Measurements from ENCODE around the gene NCAM2. TPM values are rescaled to one million over a fixed set of nuclear protein-coding genes. Genes with fewer than 3 reads are reported as not detected.

The NCAM2 gene
- total and polyA plus RNA-seq, 2 donors = 0.34 to 0.52 TPM

DNA sequence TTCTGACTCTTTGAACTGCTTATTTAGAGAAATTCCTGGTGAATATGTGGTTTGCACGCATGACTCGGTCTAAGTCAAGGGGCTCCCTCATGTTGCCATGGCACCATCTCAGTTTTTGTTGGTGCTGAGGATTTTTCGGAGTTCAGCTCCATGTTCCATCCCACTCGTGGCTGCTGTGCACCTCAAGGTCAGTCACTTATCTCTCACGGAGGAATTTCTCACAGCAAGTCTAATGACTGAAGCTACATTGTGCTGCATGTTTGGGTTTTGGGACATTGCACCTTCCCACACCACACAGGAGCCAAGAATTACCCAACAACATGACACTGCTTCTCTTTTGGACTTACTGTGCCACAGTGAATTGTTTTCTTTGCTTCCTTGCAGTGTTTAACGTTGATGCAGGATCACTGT is 269.9 kb downstream of the NCAM2 start:
- Histone ChIP-seq H3K27ac (ENCODE audit: low read depth in 1 of 2, low read length in 1 of 2) (no peak overlapping the region), H3K36me3 (ENCODE audit: control insufficient read depth in 2 of 2, insufficient read depth in 2 of 2, low read length in 1 of 2) (no peaks in the 10 kb centered on the region), H3K4me1 (ENCODE audit: control insufficient read depth in 2 of 2, insufficient read depth in 2 of 2, low read length in 2 of 2) (no peaks in the 10 kb centered on the region), H3K4me3 (ENCODE audit: low read length in 2 of 2) (no peak overlapping the region), H3K9me3 (ENCODE audit: control insufficient read depth in 2 of 2, insufficient read depth in 1 of 2, low read length in 1 of 2) (no peaks in the 10 kb centered on the region), H3K27me3 (ENCODE audit: control insufficient read depth in 2 of 2, insufficient read depth in 1 of 2, low read length in 1 of 2) (no peaks in the 10 kb centered on the region)
- WGBS = 92% methylated on average over 6 of the region's 6 CpGs
- DNase-seq (ENCODE audit: low read depth in 6 of 9, low spot score in 9 of 9) = no peak

- Histone ChIP-seq H3K36me3 (ENCODE audit: control insufficient read depth in 2 of 2, insufficient read depth in 2 of 2, low read length in 1 of 2) (no peaks in the 10 kb centered on the region), H3K27ac (ENCODE audit: low read depth in 1 of 2, low read length in 1 of 2) (no peak overlapping the region), H3K9me3 (ENCODE audit: control insufficient read depth in 2 of 2, insufficient read depth in 1 of 2, low read length in 1 of 2) (no peaks in the 10 kb centered on the region), H3K4me1 (ENCODE audit: control insufficient read depth in 2 of 2, insufficient read depth in 2 of 2, low read length in 2 of 2) (no peaks in the 10 kb centered on the region), H3K4me3 (ENCODE audit: low read length in 2 of 2) (no peak overlapping the region), H3K27me3 (ENCODE audit: control insufficient read depth in 2 of 2, insufficient read depth in 1 of 2, low read length in 1 of 2) (no peaks in the 10 kb centered on the region)
- DNase-seq (ENCODE audit: low read depth in 6 of 9, low spot score in 9 of 9) = no peak
These were observed 270.7 kb downstream of the NCAM2 start for GRCh38 chr21:21268885-21269284.

- Histone ChIP-seq H3K27ac (ENCODE audit: low read depth in 1 of 2, low read length in 1 of 2) (no peak overlapping the region), H3K36me3 (ENCODE audit: control insufficient read depth in 2 of 2, insufficient read depth in 2 of 2, low read length in 1 of 2) (no peaks in the 10 kb centered on the region), H3K4me3 (ENCODE audit: low read length in 2 of 2) (no peak overlapping the region), H3K4me1 (ENCODE audit: control insufficient read depth in 2 of 2, insufficient read depth in 2 of 2, low read length in 2 of 2) (no peaks in the 10 kb centered on the region), H3K27me3 (ENCODE audit: control insufficient read depth in 2 of 2, insufficient read depth in 1 of 2, low read length in 1 of 2) (no peaks in the 10 kb centered on the region), H3K9me3 (ENCODE audit: control insufficient read depth in 2 of 2, insufficient read depth in 1 of 2, low read length in 1 of 2) (no peaks in the 10 kb centered on the region)
- WGBS = 91% methylated on average over 13 of the region's 13 CpGs
- no peak for DNase-seq (ENCODE audit: low read depth in 6 of 9, low spot score in 9 of 9)
These were observed 281.1 kb downstream of the NCAM2 start for GRCh38 chr21:21279193-21279901.

- Histone ChIP-seq H3K4me1 (ENCODE audit: control insufficient read depth in 2 of 2, insufficient read depth in 2 of 2, low read length in 2 of 2) (no peaks in the 10 kb centered on the region), H3K4me3 (ENCODE audit: low read length in 2 of 2) (no peak overlapping the region), H3K27me3 (ENCODE audit: control insufficient read depth in 2 of 2, insufficient read depth in 1 of 2, low read length in 1 of 2) (no peaks in the 10 kb centered on the region), H3K27ac (ENCODE audit: low read depth in 1 of 2, low read length in 1 of 2) (no peak overlapping the region), H3K9me3 (ENCODE audit: control insufficient read depth in 2 of 2, insufficient read depth in 1 of 2, low read length in 1 of 2) (no peaks in the 10 kb centered on the region), H3K36me3 (ENCODE audit: control insufficient read depth in 2 of 2, insufficient read depth in 2 of 2, low read length in 1 of 2) (no peaks in the 10 kb centered on the region)
- WGBS = 96% methylated on average over 2 of the region's 2 CpGs
- DNase-seq (ENCODE audit: low read depth in 6 of 9, low spot score in 9 of 9) = no peak
These were observed 285.6 kb downstream of the NCAM2 start for GRCh38 chr21:21283810-21284209.

DNA sequence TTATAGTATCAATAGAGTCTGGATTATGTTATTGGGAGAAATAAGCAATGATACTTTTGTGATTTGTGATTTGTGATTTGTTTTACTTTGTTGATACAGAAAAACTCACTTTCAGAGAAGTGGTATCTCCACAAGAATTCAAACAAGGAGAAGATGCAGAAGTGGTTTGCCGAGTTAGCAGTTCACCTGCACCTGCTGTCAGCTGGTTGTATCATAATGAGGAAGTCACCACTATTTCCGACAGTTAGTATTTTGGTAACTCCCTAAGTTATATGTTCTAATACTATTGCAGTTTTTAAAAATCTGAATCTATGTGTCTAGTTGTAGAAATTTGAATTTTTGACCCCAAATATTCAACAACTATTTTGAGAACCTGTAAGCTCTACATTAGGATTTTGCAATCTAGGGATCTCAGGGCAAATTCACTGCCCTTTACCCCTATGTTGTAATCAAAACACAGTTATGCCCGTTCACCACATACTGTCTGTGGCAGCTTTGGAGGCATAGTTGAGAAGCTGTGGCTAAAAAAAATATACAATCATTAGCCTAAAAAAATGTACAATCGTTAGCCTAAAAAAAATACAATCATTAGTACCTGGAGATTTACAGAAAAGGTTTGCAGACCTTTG is 288.1 kb downstream of the NCAM2 start:
- H3K36me3 ChIP-seq (ENCODE audit: control insufficient read depth in 2 of 2, insufficient read depth in 2 of 2, low read length in 1 of 2) = no peaks in the 10 kb centered on the region
- DNase-seq (ENCODE audit: low read depth in 6 of 9, low spot score in 9 of 9) = no peak
- H3K27me3 ChIP-seq (ENCODE audit: control insufficient read depth in 2 of 2, insufficient read depth in 1 of 2, low read length in 1 of 2) = no peaks in the 10 kb centered on the region
- no peaks in the 10 kb centered on the region for H3K9me3 ChIP-seq (ENCODE audit: control insufficient read depth in 2 of 2, insufficient read depth in 1 of 2, low read length in 1 of 2)
- 43% methylated on average over 4 of the region's 4 CpGs for WGBS
- H3K4me1 ChIP-seq (ENCODE audit: control insufficient read depth in 2 of 2, insufficient read depth in 2 of 2, low read length in 2 of 2) = no peaks in the 10 kb centered on the region
- no peak overlapping the region for H3K27ac ChIP-seq (ENCODE audit: low read depth in 1 of 2, low read length in 1 of 2)
- no peak overlapping the region for H3K4me3 ChIP-seq (ENCODE audit: low read length in 2 of 2)

GRCh38 chr21:21290751-21291150 is 292.5 kb downstream of the NCAM2 start:
- Histone ChIP-seq H3K27me3 (ENCODE audit: control insufficient read depth in 2 of 2, insufficient read depth in 1 of 2, low read length in 1 of 2) (no peaks in the 10 kb centered on the region), H3K4me3 (ENCODE audit: low read length in 2 of 2) (no peak overlapping the region), H3K9me3 (ENCODE audit: control insufficient read depth in 2 of 2, insufficient read depth in 1 of 2, low read length in 1 of 2) (no peaks in the 10 kb centered on the region), H3K36me3 (ENCODE audit: control insufficient read depth in 2 of 2, insufficient read depth in 2 of 2, low read length in 1 of 2) (no peaks in the 10 kb centered on the region), H3K27ac (ENCODE audit: low read depth in 1 of 2, low read length in 1 of 2) (no peak overlapping the region), H3K4me1 (ENCODE audit: control insufficient read depth in 2 of 2, insufficient read depth in 2 of 2, low read length in 2 of 2) (no peaks in the 10 kb centered on the region)
- DNase-seq (ENCODE audit: low read depth in 6 of 9, low spot score in 9 of 9) = no peak
- WGBS = 96% methylated on average over 4 of the region's 4 CpGs

GRCh38 chr21:21291883-21292569 is 293.8 kb downstream of the NCAM2 start:
- no peaks in the 10 kb centered on the region for H3K4me1 ChIP-seq (ENCODE audit: control insufficient read depth in 2 of 2, insufficient read depth in 2 of 2, low read length in 2 of 2)
- DNase-seq (ENCODE audit: low read depth in 6 of 9, low spot score in 9 of 9) = no peak

DNA sequence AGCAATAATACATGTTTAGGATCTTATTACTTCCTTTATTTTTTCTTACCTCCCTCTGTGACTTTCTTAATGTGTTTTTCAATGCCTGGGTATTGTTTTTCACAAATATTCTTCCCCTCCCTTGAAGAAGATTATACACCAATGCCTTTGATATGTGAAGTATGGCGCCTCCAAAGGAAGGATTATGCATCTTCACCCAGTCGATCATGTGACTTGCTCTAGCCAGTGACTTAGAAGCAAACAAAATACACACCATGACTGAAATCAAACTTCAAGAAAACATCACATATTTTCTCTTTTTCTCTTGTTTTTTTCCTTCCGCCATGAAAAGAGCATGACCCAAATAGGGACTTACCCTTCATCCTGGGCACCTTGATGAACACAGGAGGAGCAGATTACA is 297.1 kb downstream of the NCAM2 start:
- Histone ChIP-seq H3K27me3 (ENCODE audit: control insufficient read depth in 2 of 2, insufficient read depth in 1 of 2, low read length in 1 of 2) (no peaks in the 10 kb centered on the region), H3K4me1 (ENCODE audit: control insufficient read depth in 2 of 2, insufficient read depth in 2 of 2, low read length in 2 of 2) (no peaks in the 10 kb centered on the region), H3K4me3 (ENCODE audit: low read length in 2 of 2) (no peak overlapping the region), H3K27ac (ENCODE audit: low read depth in 1 of 2, low read length in 1 of 2) (no peak overlapping the region), H3K36me3 (ENCODE audit: control insufficient read depth in 2 of 2, insufficient read depth in 2 of 2, low read length in 1 of 2) (no peaks in the 10 kb centered on the region), H3K9me3 (ENCODE audit: control insufficient read depth in 2 of 2, insufficient read depth in 1 of 2, low read length in 1 of 2) (no peaks in the 10 kb centered on the region)
- no peak for DNase-seq (ENCODE audit: low read depth in 6 of 9, low spot score in 9 of 9)
- WGBS = 94% methylated on average over 3 of the region's 3 CpGs

More at GRCh38 chr21:21291883-21292569, 293.8 kb downstream of the NCAM2 start:
- Histone ChIP-seq H3K27ac (ENCODE audit: low read depth in 1 of 2, low read length in 1 of 2) (no peak overlapping the region), H3K4me3 (ENCODE audit: low read length in 2 of 2) (no peak overlapping the region), H3K27me3 (ENCODE audit: control insufficient read depth in 2 of 2, insufficient read depth in 1 of 2, low read length in 1 of 2) (no peaks in the 10 kb centered on the region), H3K36me3 (ENCODE audit: control insufficient read depth in 2 of 2, insufficient read depth in 2 of 2, low read length in 1 of 2) (no peaks in the 10 kb centered on the region), H3K9me3 (ENCODE audit: control insufficient read depth in 2 of 2, insufficient read depth in 1 of 2, low read length in 1 of 2) (no peaks in the 10 kb centered on the region)
- 96% methylated on average over 3 of the region's 3 CpGs for WGBS

- DNase-seq (ENCODE audit: low read depth in 6 of 9, low spot score in 9 of 9) = no peak
- H3K9me3 ChIP-seq (ENCODE audit: control insufficient read depth in 2 of 2, insufficient read depth in 1 of 2, low read length in 1 of 2) = no peaks in the 10 kb centered on the region
- no peaks in the 10 kb centered on the region for H3K36me3 ChIP-seq (ENCODE audit: control insufficient read depth in 2 of 2, insufficient read depth in 2 of 2, low read length in 1 of 2)
- H3K4me1 ChIP-seq (ENCODE audit: control insufficient read depth in 2 of 2, insufficient read depth in 2 of 2, low read length in 2 of 2) = no peaks in the 10 kb centered on the region
- no peaks in the 10 kb centered on the region for H3K27me3 ChIP-seq (ENCODE audit: control insufficient read depth in 2 of 2, insufficient read depth in 1 of 2, low read length in 1 of 2)
- WGBS = 91% methylated on average over 2 of the region's 2 CpGs
- no peak overlapping the region for H3K4me3 ChIP-seq (ENCODE audit: low read length in 2 of 2)
- H3K27ac ChIP-seq (ENCODE audit: low read depth in 1 of 2, low read length in 1 of 2) = no peak overlapping the region
These were observed 299.0 kb downstream of the NCAM2 start for GRCh38 chr21:21297211-21297610.

Data from thymus (tissue), 11 donors.